Measurements from ENCODE around the gene FOSL1. TPM values are rescaled to one million over a fixed set of nuclear protein-coding genes. Genes with fewer than 3 reads are reported as not detected.

FOSL1 gene
- total and polyA plus RNA-seq, 2 donors (not counting 1 experiment from before 2014, with no cell fraction given) = 2.3 TPM; not detected in 1

DNA sequence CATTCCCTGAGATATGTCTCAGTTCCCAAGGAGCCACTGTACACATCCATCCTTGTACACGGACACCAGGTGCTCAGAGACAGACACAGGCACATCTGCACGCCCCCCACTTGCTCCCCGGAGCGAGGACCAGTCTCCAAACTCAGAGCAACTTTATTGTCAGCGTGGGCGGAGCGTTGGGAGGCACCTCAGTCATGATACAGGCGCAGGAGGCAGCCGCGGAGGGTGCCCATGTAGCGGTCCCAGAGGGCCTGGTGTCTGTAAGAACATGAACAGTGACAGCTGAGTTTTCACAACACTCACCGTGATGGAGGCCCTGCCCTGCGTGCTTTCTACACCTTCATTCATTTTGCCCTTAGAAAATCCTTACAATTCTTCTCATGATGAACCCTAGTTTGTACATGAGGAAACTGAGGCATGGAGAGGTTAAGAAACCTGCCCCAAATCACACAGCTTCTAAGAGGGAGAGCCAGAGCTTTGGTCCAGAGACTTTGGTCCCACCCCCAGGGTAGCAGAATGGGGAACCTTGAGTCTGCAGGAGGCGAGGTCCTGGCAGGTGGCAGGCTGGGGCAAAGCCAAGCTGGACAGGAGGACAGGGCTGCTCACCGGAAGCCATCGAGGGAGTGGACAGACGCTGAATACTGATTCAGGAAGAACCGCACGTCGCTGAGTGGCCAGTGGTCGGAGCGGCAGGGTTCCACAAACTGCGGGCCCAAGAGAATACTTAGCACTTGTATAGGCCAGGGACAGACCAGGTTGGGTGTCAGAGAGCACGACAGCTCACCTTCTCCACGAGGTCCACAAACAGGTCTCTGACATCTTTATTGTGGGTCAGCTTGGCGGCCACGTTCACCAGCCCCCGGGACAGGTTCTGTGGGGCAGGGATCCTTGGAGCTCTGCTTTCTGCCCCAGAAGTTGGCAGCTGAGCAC, 16.1 kb downstream of the FOSL1 start:
- Histone ChIP-seq H2AFZ (ENCODE audit: insufficient read depth, low read depth, low read length, poor library complexity, severe bottlenecking) (no peak overlapping the region), H3K36me3 (replicated peaks in 1 of 2; ENCODE audit: control extremely low read depth in 1 of 2, control insufficient read depth in 1 of 2, extremely low read depth in 1 of 2, insufficient read depth in 2 of 2, low read length in 1 of 2) (peaks cover 0 to 31% of the 10 kb centered on the region in 2 experiments), H3K79me2 (ENCODE audit: control insufficient read depth, insufficient read depth, low read length) (peaks cover 24% of the 10 kb centered on the region), H3K27me3 (replicated peaks in 1 of 4; ENCODE audit: control extremely low read depth in 1 of 4, control insufficient read depth in 3 of 4, insufficient read depth in 4 of 4, low read length in 3 of 4) (no peaks in the 10 kb centered on the region), H3K9me3 (ENCODE audit: control extremely low read depth in 1 of 3, control insufficient read depth in 2 of 3, insufficient read depth in 1 of 3, low read length in 2 of 3) (no peaks in the 10 kb centered on the region), H3K27ac (ENCODE audit: low read length in 2 of 2) (no peak overlapping the region), H3K4me3 (ENCODE audit: control extremely low read depth in 1 of 5, extremely low read depth in 1 of 5, insufficient read depth in 1 of 5, low read depth in 2 of 5, low read length in 4 of 5) (no peak overlapping the region), H4K20me1 (ENCODE audit: control insufficient read depth, insufficient read depth, low read length, poor library complexity, severe bottlenecking) (peaks cover 5% of the 10 kb centered on the region), H3K4me2 (replicated peaks; ENCODE audit: low read depth, low read length, poor library complexity, severe bottlenecking) (no peak overlapping the region), H3K4me1 (ENCODE audit: control insufficient read depth in 2 of 2, insufficient read depth in 2 of 2, low read length in 2 of 2) (peaks cover 18 to 44% of the 10 kb centered on the region in 2 donors), H3K9ac (ENCODE audit: low read length) (no peak overlapping the region)
- ATAC-seq (ENCODE audit: low read depth) = no peak
- no peak for TF ChIP-seq EZH2 (IDR thresholded peaks at IDR 0.05; ENCODE audit: borderline replicate concordance, insufficient read depth, low read depth, low read length, poor library complexity, severe bottlenecking)
- TF ChIP-seq, protein P1, sequence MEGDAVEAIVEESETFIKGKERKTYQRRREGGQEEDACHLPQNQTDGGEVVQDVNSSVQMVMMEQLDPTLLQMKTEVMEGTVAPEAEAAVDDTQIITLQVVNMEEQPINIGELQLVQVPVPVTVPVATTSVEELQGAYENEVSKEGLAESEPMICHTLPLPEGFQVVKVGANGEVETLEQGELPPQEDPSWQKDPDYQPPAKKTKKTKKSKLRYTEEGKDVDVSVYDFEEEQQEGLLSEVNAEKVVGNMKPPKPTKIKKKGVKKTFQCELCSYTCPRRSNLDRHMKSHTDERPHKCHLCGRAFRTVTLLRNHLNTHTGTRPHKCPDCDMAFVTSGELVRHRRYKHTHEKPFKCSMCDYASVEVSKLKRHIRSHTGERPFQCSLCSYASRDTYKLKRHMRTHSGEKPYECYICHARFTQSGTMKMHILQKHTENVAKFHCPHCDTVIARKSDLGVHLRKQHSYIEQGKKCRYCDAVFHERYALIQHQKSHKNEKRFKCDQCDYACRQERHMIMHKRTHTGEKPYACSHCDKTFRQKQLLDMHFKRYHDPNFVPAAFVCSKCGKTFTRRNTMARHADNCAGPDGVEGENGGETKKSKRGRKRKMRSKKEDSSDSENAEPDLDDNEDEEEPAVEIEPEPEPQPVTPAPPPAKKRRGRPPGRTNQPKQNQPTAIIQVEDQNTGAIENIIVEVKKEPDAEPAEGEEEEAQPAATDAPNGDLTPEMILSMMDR (IDR thresholded peaks at IDR 0.05) = no peak
- ChIA-PET POLR2A (interaction anchor here (0.6 to 3.3 kb wide), 7 partner anchors 10 to 256 kb away, joined by 3 to 13 read pairs (median 6); partner anchors contain the start of genes C11orf68, CFL1, KAT5 and MUS81), CTCF (interaction anchor here (0.6 to 15.5 kb wide), 42 partner anchors 10 to 322 kb away, joined by 3 to 244 read pairs (median 9); partner anchors contain the start of genes AP5B1, BANF1, C11orf68 and CFL1)
- WGBS (ENCODE audit: insufficient coverage) = 92% methylated on average over 26 of the region's 28 CpGs
- DNase-seq = no peak
- Mint-ChIP-seq H3K4me1 (peaks cover 50% of the 10 kb centered on the region), H3K27me3 (no peaks in the 10 kb centered on the region), H3K27ac (peak overlapping the region; percentile 83), H3K9me3 (ENCODE audit: insufficient read depth) (no peaks in the 10 kb centered on the region), H3K4me3 (no peak overlapping the region)
- intact Hi-C loops (cut with micrococcal nuclease) = loop anchor here (1.0 kb wide), 4 partner anchors 24 to 178 kb away; partner anchors contain the start of gene MUS81
